Loucy (cell line): ENCODE data around the gene MTSS2.

Source experiments
- H2AFZ ChIP-seq: fragments of 200-600 bp; sonication (generic); 2 replicates; pipeline ENCODE4 v1.6.0; 2016; ENCODE audit warnings: antibody characterized with exemption, mild to moderate bottlenecking, low read length, moderate library complexity
- H3F3A ChIP-seq: fragments of 200-600 bp; 2 replicates; pipeline ENCODE4 v1.6.0; 2016; ENCODE audit warnings: antibody characterized with exemption, low read depth, mild to moderate bottlenecking
- H3K27me3 ChIP-seq: fragments of 200-600 bp; sonication (generic); 2 replicates; pipeline ENCODE4 v1.6.1; 2014; ENCODE audit warnings: low read length, mild to moderate bottlenecking; ENCODE audit not compliant: insufficient read depth, poor library complexity, severe bottlenecking
- H3K36me3 ChIP-seq: fragments of 200-600 bp; sonication (generic); 2 replicates; pipeline ENCODE4 v1.6.1; 2016; ENCODE audit warnings: low read length; ENCODE audit not compliant: insufficient read depth
- H3K4me1 ChIP-seq: fragments of 200-600 bp; sonication (generic); 2 replicates; pipeline ENCODE4 v1.5.1; 2014; ENCODE audit warnings: low read length, mild to moderate bottlenecking; ENCODE audit not compliant: insufficient read depth, poor library complexity, severe bottlenecking
- H3K4me2 ChIP-seq: fragments of 200-600 bp; sonication (generic); 2 replicates; pipeline ENCODE4 v1.6.0; 2014; ENCODE audit warnings: antibody characterized with exemption, low read length, low read depth, mild to moderate bottlenecking; ENCODE audit not compliant: poor library complexity, severe bottlenecking
- H3K4me3 ChIP-seq: fragments of 200-600 bp; sonication (generic); 2 replicates; pipeline ENCODE4 v1.5.1; 2014; ENCODE audit warnings: low read length, mild to moderate bottlenecking, mixed read lengths; ENCODE audit not compliant: poor library complexity, severe bottlenecking
- H3K79me2 ChIP-seq: fragments of 200-600 bp; sonication (generic); 2 replicates; pipeline ENCODE4 v1.6.1; 2014; ENCODE audit warnings: low read length; ENCODE audit not compliant: insufficient read depth
- H3K9ac ChIP-seq: fragments of 200-600 bp; sonication (generic); 2 replicates; pipeline ENCODE4 v1.6.0; 2014; ENCODE audit warnings: mild to moderate bottlenecking, low read depth, low read length, moderate library complexity; ENCODE audit not compliant: poor library complexity, severe bottlenecking
- H3K9me2 ChIP-seq: fragments of 200-600 bp; sonication (generic); replicated peaks from 2 replicates; pipeline ENCODE4 v1.6.1; 2016; ENCODE audit warnings: low read depth, low read length, mixed read lengths
- H3K9me3 ChIP-seq: fragments of 200-600 bp; sonication (generic); 2 replicates; pipeline ENCODE4 v1.6.1; 2014; ENCODE audit warnings: mild to moderate bottlenecking, antibody characterized with exemption, low read length, low read depth; ENCODE audit not compliant: insufficient read depth
- H4K20me1 ChIP-seq: fragments of 200-600 bp; sonication (generic); 2 replicates; pipeline ENCODE4 v1.6.0; 2014; ENCODE audit warnings: antibody characterized with exemption, low read length, mild to moderate bottlenecking; ENCODE audit not compliant: insufficient read depth, poor library complexity, severe bottlenecking
- CTCF ChIP-seq: fragments of 200-600 bp; sonication (generic); conservative IDR thresholded peaks from 2 replicates; pipeline ENCODE4 v1.5.1; 2014; ENCODE audit warnings: mild to moderate bottlenecking, antibody characterized with exemption, low read length
- EZH2phosphoT487 ChIP-seq: fragments of 200-600 bp; IDR thresholded peaks from 2 replicates; pipeline ENCODE4 v1.6.1; 2018; ENCODE audit warnings: antibody characterized with exemption, mild to moderate bottlenecking, moderate library complexity, borderline replicate concordance

The MTSS2 gene

GRCh38 chr16:70715860-70716357 lies 30.1 kb upstream of the MTSS2 start:
- Histone ChIP-seq H3K9me2 (no peaks in the 10 kb centered on the region), H4K20me1 (no peaks in the 10 kb centered on the region), H3K36me3 (peaks cover 3% of the 10 kb centered on the region; the same call in 1 of the 2 replicates), H3K9me3 (no peaks in the 10 kb centered on the region), H3K79me2 (no peaks in the 10 kb centered on the region), H3K4me1 (peaks cover 15% of the 10 kb centered on the region), H3K4me3 (no peak overlapping the region), H3K9ac (no peak overlapping the region), H3K4me2 (no peak overlapping the region), H3F3A (no peaks in the 10 kb centered on the region), H3K27me3 (no peaks in the 10 kb centered on the region), H2AFZ (no peak overlapping the region)
- no peak for TF ChIP-seq CTCF
- TF ChIP-seq EZH2phosphoT487, result no peak

GRCh38 chr16:70715055-70715858 lies 29.4 kb upstream of the MTSS2 start:
- H3K4me2 ChIP-seq, result no peak overlapping the region
- H3K9ac ChIP-seq, result no peak overlapping the region
- H3K4me3 ChIP-seq, result no peak overlapping the region

GRCh38 chr16:70714581-70715054 lies 28.8 kb upstream of the MTSS2 start:
- H3K4me2 ChIP-seq, result no peak overlapping the region
- no peaks in the 10 kb centered on the region for H3K79me2 ChIP-seq
- H4K20me1 ChIP-seq, result no peaks in the 10 kb centered on the region
- peaks cover 3% of the 10 kb centered on the region; the same call in 1 of the 2 replicates for H3K36me3 ChIP-seq
- H3K9me3 ChIP-seq, result no peaks in the 10 kb centered on the region
- no peaks in the 10 kb centered on the region for H3K9me2 ChIP-seq
- H3K4me3 ChIP-seq, result no peak overlapping the region
- no peak overlapping the region for H3K9ac ChIP-seq
- TF ChIP-seq CTCF (no peak), EZH2phosphoT487 (no peak)
- H3K27me3 ChIP-seq, result no peaks in the 10 kb centered on the region
- peaks cover 27% of the 10 kb centered on the region for H3K4me1 ChIP-seq
- no peaks in the 10 kb centered on the region for H3F3A ChIP-seq
- H2AFZ ChIP-seq, result no peak overlapping the region

More at GRCh38 chr16:70715055-70715858, 29.4 kb upstream of the MTSS2 start:
- Histone ChIP-seq H3K36me3 (peaks cover 3% of the 10 kb centered on the region; the same call in 1 of the 2 replicates), H3K27me3 (no peaks in the 10 kb centered on the region), H4K20me1 (no peaks in the 10 kb centered on the region), H2AFZ (no peak overlapping the region), H3F3A (no peaks in the 10 kb centered on the region), H3K79me2 (no peaks in the 10 kb centered on the region), H3K4me1 (peaks cover 21% of the 10 kb centered on the region), H3K9me2 (no peaks in the 10 kb centered on the region), H3K9me3 (no peaks in the 10 kb centered on the region)
- TF ChIP-seq EZH2phosphoT487 (no peak), CTCF (no peak)
